ENCODE data around the gene NCAM2. TPM values are rescaled to one million over a fixed set of nuclear protein-coding genes. Genes with fewer than 3 reads are reported as not detected.

The NCAM2 gene
- total RNA-seq, 1 donor from 2014 or later: not detected

DNA sequence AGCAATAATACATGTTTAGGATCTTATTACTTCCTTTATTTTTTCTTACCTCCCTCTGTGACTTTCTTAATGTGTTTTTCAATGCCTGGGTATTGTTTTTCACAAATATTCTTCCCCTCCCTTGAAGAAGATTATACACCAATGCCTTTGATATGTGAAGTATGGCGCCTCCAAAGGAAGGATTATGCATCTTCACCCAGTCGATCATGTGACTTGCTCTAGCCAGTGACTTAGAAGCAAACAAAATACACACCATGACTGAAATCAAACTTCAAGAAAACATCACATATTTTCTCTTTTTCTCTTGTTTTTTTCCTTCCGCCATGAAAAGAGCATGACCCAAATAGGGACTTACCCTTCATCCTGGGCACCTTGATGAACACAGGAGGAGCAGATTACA lies 297.1 kb downstream of the NCAM2 start:
- H3K4me3 ChIP-seq (ENCODE audit: low read depth, low read length): no peak overlapping the region
- no peak for DNase-seq (ENCODE audit: low read depth)
- TF ChIP-seq CTCF (conservative IDR thresholded peaks at IDR 0.05; ENCODE audit: low read depth, low read length): no peak

DNA sequence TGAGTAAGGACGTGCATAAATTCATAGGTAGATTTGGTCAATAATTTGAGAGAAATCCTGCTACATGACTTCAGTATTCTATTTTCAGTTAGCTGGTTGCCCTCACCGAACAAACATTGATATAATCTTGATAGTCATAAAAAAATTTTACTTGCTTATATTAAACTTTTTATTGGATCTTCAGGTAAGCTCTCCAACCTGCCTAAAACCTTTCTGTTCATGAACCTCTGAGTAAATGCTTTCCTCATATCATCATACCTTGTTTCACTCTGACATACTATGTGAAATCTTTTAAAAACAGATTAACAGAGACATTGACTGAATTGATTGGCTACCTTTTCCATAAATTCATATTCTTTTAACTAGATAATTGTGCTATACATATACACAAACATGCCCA lies 299.0 kb downstream of the NCAM2 start:
- no peak for TF ChIP-seq CTCF (conservative IDR thresholded peaks at IDR 0.05; ENCODE audit: low read depth, low read length)
- no peak for DNase-seq (ENCODE audit: low read depth)

DNA sequence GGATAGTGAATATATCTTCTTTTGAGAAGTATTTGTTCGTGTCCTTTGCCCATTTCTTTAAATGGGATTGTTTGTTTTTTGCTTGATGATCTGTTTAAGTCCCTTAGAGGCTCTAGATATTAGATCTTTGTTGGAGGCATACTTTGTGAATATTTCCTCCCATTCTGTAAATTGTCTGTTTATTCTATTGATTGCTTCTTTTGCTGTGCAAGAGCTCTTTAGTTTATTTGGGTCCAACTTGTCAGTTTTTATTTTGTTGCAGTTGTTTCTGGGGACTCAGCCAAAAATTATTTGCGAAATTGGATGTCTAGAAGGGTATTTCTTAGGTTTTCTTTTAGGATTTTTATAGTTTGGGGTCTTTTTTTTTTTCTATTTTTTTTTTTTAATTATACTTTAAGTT lies 302.8 kb downstream of the NCAM2 start:
- no peak overlapping the region for H3K4me3 ChIP-seq (ENCODE audit: low read depth, low read length)
- no peak for DNase-seq (ENCODE audit: low read depth)
- TF ChIP-seq CTCF (conservative IDR thresholded peaks at IDR 0.05; ENCODE audit: low read depth, low read length): no peak

More for the DNA sequence above, 299.0 kb downstream of the NCAM2 start:
- no peak overlapping the region for H3K4me3 ChIP-seq (ENCODE audit: low read depth, low read length)

DNA sequence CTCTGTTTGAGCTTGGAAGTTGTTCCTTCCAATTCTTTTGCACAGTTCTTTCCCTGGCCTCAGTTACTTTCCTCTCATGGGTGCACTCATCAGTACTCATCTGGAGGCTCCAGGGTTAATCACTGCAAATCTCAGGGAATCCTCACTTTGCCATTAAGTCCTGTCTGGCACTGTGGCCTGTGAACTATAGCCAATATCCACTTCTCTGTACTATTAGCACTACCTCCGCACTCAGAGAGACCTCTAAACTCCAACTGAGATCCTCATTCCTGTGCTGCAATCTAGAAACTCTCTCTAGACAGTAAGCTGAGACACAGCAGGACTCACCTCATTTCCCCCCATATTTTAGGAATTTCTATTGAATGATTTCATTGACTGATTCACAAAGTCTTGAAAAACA lies 311.3 kb downstream of the NCAM2 start:
- DNase-seq (ENCODE audit: low read depth): no peak
- no peak overlapping the region for H3K4me3 ChIP-seq (ENCODE audit: low read depth, low read length)
- TF ChIP-seq CTCF (conservative IDR thresholded peaks at IDR 0.05; ENCODE audit: low read depth, low read length): no peak

DNA sequence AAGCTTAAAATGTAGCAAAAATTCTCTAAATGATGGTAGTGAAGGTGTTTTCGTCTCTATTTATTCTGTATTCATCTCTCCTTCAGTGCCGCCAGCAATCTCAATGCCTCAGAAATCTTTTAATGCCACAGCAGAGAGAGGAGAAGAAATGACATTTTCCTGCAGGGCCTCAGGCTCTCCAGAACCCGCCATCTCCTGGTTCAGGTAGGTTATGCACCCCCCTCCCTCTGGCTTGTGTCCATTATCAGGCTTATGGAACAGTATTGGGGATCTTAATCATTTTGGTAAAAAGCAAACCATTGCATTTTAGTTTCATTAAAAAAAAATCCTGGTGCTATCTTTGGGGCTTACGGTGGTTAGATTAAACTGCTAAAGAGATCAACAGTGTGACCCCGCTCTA lies 326.1 kb downstream of the NCAM2 start:
- H3K4me3 ChIP-seq (ENCODE audit: low read depth, low read length): no peak overlapping the region
- no peak for DNase-seq (ENCODE audit: low read depth)
- no peak for TF ChIP-seq CTCF (conservative IDR thresholded peaks at IDR 0.05; ENCODE audit: low read depth, low read length)

- DNase-seq (ENCODE audit: low read depth): no peak
- no peak for TF ChIP-seq CTCF (conservative IDR thresholded peaks at IDR 0.05; ENCODE audit: low read depth, low read length)
- no peak overlapping the region for H3K4me3 ChIP-seq (ENCODE audit: low read depth, low read length)
Measured at GRCh38 chr21:21332492-21332891, 334.3 kb downstream of the NCAM2 start.

- no peak for TF ChIP-seq CTCF (conservative IDR thresholded peaks at IDR 0.05; ENCODE audit: low read depth, low read length)
- no peak for DNase-seq (ENCODE audit: low read depth)
- no peak overlapping the region for H3K4me3 ChIP-seq (ENCODE audit: low read depth, low read length)
Measured at GRCh38 chr21:21341041-21341440, 342.8 kb downstream of the NCAM2 start.
